ENCODE data around the gene F10.
"Not testable (repeated sequence)": the region's sequence is repeated elsewhere in the genome, so short reads cannot be mapped to it uniquely, and the experiment has no call there.

The F10 gene

DNA sequence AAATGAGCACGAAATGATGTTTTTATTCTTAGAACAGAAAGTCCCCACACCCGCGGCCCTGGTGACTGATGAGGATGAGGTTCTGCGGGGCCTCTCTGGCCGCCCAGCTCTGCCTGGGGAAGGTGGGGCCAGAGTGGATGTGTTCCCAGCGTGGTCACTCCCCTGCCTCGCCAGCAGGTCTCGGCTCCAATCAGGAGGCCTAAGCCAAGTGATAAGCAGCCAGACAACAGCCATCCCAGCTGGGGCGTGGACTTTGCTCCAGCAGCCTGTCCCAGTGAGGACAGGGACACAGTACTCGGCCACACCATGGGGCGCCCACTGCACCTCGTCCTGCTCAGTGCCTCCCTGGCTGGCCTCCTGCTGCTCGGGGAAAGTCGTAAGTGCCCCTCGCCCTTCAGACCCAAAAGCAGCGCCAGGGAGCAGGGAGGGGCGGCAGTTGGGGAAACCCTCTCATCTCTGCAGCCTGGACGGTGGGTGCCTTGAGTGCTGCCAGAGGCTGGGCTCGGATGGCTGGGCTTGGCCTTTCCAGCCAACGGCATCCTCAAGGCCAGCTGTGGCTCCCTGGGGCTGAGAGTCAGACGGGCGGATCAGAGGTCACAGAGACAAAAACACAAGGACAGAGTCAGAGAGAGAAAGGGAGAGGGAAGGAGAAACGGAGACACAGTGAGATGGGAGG, at the start of gene F10:
Gene F10, plus strand, starts transcription at position 250 of the 676 bp plus-strand sequence. Its CDS starts 57 bp downstream, at position 307.
- DNase-seq (ENCODE audit: low read depth) = no peak

DNA sequence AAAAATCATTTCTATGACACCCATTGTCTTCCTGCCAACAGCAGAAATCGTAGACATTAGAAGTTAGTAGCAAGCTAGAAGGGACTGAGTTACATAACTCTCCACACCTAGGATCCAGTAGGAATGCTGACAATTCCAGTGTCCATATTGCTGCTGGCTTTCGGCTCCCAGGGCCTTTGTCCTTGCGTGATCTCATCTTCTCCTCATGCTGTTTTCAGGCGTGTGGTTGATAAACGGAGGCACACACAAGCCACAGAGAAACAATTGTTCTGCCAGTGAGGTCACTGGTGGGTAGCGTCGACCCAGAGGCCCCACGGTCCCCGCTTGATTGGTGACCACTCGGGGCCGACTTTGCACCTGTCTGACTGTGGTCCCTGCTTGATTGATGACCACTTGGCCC, 48.7 kb upstream of the F10 start:
- no peak for DNase-seq (ENCODE audit: low read depth)

- DNase-seq (ENCODE audit: low read depth) = no peak
Observed at GRCh38 chr13:113074401-113074800, 48.2 kb upstream of the F10 start.

DNA sequence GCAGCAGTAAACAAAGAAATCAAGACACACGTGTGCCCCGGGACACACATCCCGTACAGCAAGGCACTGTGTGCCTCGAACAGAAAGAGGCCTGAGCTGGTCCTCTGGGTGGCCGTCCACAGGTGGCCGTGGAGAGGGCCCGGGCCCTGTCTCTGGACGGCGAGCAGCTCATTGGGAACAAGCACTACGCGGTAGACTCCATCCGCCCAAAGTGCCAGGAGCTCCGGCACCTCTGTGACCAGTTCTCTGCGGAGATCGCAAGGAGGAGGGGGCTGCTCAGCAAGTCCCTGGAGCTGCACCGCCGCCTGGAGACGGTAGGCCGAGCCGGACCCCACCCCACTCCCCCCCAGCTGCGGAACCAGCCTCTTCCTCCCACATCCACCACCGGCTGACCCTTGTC, 47.7 kb upstream of the F10 start:
- DNase-seq (ENCODE audit: low read depth) = no peak

GRCh38 chr13:113075711-113076110, 46.9 kb upstream of the F10 start:
- no peak for DNase-seq (ENCODE audit: low read depth)

- no peak for DNase-seq (ENCODE audit: low read depth)
Observed at GRCh38 chr13:113076681-113077401, 45.8 kb upstream of the F10 start.

GRCh38 chr13:113077566-113077952, 45.0 kb upstream of the F10 start:
- no peak for DNase-seq (ENCODE audit: low read depth)

GRCh38 chr13:113077953-113078901, 44.4 kb upstream of the F10 start:
- DNase-seq (ENCODE audit: low read depth) = no peak

GRCh38 chr13:113078902-113079780, 43.5 kb upstream of the F10 start:
- DNase-seq (ENCODE audit: low read depth) = no peak

DNA sequence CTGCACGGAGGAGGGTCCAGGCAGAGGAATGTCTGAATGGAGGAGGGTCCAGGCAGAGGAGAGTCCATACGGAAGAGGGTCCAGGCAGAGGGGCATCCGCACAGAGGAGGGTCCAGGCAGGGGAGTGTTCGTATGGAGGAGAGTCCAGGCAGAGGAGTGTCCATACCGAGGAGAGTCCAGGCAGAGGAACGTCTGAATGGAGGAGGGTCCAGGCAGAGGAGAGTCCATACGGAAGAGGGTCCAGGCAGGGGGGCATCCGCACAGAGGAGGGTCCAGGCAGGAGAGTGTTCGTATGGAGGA, 42.9 kb upstream of the F10 start:
- DNase-seq (ENCODE audit: low read depth) = not testable (repeated sequence)

- DNase-seq (ENCODE audit: low read depth) = no peak
Observed at GRCh38 chr13:113080361-113080831, 42.2 kb upstream of the F10 start.

- no peak for DNase-seq (ENCODE audit: low read depth)
Observed at GRCh38 chr13:113080901-113081521, 41.6 kb upstream of the F10 start.

- DNase-seq (ENCODE audit: low read depth) = no peak
Observed at GRCh38 chr13:113082198-113083021, 40.2 kb upstream of the F10 start.

GRCh38 chr13:113083022-113083373, 39.6 kb upstream of the F10 start:
- no peak for DNase-seq (ENCODE audit: low read depth)

- DNase-seq (ENCODE audit: low read depth) = no peak
Observed at GRCh38 chr13:113083402-113084061, 39.1 kb upstream of the F10 start.

DNA sequence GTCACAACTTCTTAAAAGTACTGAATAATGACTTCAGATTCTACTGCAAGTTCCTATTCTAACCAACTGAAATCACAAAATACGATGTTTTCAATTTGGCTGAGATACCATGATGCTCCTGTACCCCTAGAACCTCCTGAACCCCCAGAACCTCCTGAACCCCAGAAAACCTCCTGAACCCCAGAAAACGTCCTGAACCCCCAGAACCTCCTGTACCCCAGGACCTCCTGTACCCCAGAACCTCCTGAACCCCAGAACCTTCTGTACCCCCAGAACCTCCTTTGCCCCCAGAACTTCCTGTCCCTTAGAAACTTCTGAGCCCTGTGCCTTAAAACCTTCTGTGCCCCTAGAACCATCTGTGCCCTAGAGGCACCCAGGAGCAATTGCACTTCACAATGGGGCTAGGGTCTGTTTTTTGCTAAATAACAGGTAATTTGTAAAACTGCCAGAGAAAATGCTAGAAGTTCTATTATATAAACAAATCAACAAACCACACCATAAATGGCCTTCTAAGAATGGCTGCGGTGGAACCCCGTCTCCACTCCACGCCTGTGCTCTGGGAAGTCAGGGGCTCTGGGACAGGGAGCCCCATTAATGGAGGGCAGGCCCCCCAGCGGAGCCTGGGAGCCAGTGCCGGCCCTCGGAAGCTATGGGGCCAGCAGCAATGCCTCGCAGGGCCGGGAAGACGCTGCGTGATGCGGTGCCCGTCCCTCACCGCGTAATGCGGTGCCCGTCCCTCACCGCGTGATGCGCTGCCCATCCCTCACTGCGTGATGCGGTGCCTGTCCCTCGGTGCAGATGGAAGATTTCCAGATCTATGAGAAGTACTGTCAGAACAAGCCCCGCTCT, 38.3 kb upstream of the F10 start:
- no peak for DNase-seq (ENCODE audit: low read depth)

- no peak for DNase-seq (ENCODE audit: low read depth)
Observed at GRCh38 chr13:113084943-113085540, 37.6 kb upstream of the F10 start.

DNA sequence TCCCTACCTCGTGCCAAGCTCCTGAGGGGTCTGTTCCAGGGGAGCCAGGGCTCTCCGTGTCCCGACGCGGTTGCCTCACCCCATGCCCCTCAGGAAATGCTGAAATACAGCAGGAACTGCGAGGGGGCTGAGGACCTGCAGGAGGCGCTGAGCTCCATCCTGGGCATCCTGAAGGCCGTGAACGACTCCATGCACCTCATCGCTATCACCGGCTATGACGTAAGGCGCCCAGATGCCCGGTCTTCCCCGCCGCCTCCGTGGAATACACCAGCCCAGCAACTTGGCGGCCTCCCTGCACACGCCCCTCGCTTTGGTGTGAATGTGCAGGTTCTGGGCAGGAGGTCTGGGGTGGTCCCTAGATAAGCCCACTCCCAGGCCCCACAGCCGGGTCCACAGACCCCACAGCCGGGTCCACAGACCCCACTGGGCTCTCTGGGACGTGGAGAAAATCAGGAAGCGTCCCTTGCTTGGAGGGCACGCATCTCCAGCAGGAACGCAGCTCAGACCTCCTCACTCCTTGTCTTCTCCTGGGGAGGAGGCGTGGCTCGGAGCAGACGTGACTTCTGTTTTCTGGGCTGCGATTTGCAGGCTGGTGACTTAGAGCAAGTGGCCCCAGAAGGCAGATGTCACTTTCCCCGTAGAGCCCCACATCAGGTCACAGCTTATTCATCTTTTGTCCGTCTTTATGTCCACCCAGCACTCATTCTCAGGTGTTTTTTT, 36.4 kb upstream of the F10 start:
- DNase-seq (ENCODE audit: low read depth) = no peak
